ENCODE data around the gene SLC45A1.

DNA sequence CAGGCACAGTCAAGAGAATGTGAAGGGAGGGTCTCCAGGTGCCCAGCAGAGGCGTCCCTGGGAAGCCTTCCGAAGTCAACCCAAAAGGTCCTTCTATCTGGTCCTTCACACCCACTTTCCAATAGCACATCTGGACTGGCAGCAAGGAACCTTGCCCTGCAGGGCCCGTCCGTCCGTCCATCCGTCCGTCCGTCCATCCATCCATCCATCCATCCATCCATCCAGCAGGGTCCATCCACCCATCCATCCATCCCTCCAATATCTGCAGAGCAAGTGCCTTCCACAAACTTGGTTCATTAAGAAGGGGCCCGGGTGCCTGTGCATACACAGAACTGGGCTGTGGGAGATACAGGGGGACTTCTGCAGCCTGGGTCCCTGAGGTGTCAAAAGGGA lies 31.6 kb downstream of the SLC45A1 start:
- TF ChIP-seq POLR2A (IDR thresholded peaks at IDR 0.05) (no peak), EP300 (IDR thresholded peaks at IDR 0.05) (no peak), POLR2AphosphoS5 (IDR thresholded peaks at IDR 0.05) (no peak)

Data from suprapubic skin (tissue), 4 donors.